Measurements from ENCODE around the gene ATP5F1A. TPM values are rescaled to one million over a fixed set of nuclear protein-coding genes. Genes with fewer than 3 reads are reported as not detected.

ATP5F1A gene
- total and polyA plus RNA-seq, 2 of the 4 experiments (the other 2 are of a cell fraction): 543 to 1,085 TPM

- Histone ChIP-seq H3K4me3 (ENCODE audit: insufficient read depth, low read depth, low read length) (no peak overlapping the region), H3K4me1 (ENCODE audit: control insufficient read depth, insufficient read depth, low read length) (peaks cover 3% of the 10 kb centered on the region), H4K91ac (ENCODE audit: insufficient read depth, low read depth, low read length) (no peak overlapping the region), H4K5ac (ENCODE audit: low read depth, low read length) (no peak overlapping the region), H2BK15ac (ENCODE audit: low read depth, low read length) (no peak overlapping the region), H4K20me1 (ENCODE audit: insufficient read depth, low read length) (peaks cover 11% of the 10 kb centered on the region; the same call in 1 of the 2 replicates), H2AK9ac (replicated peaks; ENCODE audit: low read depth, low read length, poor library complexity) (no peak overlapping the region), H3K9me3 (ENCODE audit: control insufficient read depth, insufficient read depth, low read length) (no peaks in the 10 kb centered on the region), H3K56ac (ENCODE audit: extremely low read depth, insufficient read depth, low read length) (no peak overlapping the region), H2BK20ac (ENCODE audit: low read depth, low read length) (no peak overlapping the region), H3K36me3 (ENCODE audit: control insufficient read depth, insufficient read depth, low read length) (no peaks in the 10 kb centered on the region), H3K27me3 (ENCODE audit: control insufficient read depth, insufficient read depth, low read length) (no peaks in the 10 kb centered on the region), H3K27ac (ENCODE audit: insufficient read depth, low read length) (no peak overlapping the region), H3K9me1 (ENCODE audit: insufficient read depth, low read length) (no peaks in the 10 kb centered on the region; the same call in 1 of the 2 replicates), H2AK5ac (ENCODE audit: low read depth, low read length) (no peak overlapping the region), H2AFZ (replicated peaks; ENCODE audit: low read length, poor library complexity) (no peak overlapping the region), H3K4ac (ENCODE audit: low read depth, low read length) (no peak overlapping the region), H2BK120ac (ENCODE audit: low read depth, low read length) (no peak overlapping the region), H3K18ac (ENCODE audit: low read depth, low read length) (no peak overlapping the region), H3K4me2 (ENCODE audit: low read depth, low read length) (no peak overlapping the region), H3K79me1 (ENCODE audit: low read depth in 1 of 2, low read length in 2 of 2) (peaks cover 16 to 41% of the 10 kb centered on the region in 2 experiments; a peak in 3 of 4 replicates), H3K23ac (ENCODE audit: low read depth, low read length) (no peak overlapping the region), H2BK5ac (ENCODE audit: low read depth, low read length, poor library complexity, severe bottlenecking) (no peak overlapping the region), H3K14ac (replicated peaks; ENCODE audit: low read depth, low read length) (no peak overlapping the region), H4K8ac (ENCODE audit: low read depth in 2 of 2, low read length in 2 of 2) (no peak overlapping the region), H3K9ac (ENCODE audit: low read depth, low read length) (no peak overlapping the region)
- ATAC-seq (ENCODE audit: low read depth) (no peak), DNase-seq (no peak)
- in situ Hi-C loops (cut with MboI; ENCODE audit: low sequenced_read_pairs): no loop called here
- no CpG with 5 or more reads among the region's 2 CpGs for WGBS, 2 experiments (ENCODE audit: extremely low coverage in 2 of 2, insufficient read length in 1 of 2)
- ChIA-PET CTCF (no interaction called here), POLR2A (ENCODE audit: unreplicated experiment) (no interaction called here)
- intact Hi-C loops (cut with micrococcal nuclease): loop anchor here (5.0 kb wide), 1 partner anchor 39 kb away; no protein-coding TSS in a partner anchor
- dilution Hi-C loops (cut with HindIII; ENCODE audit: low sequenced_read_pairs, unreplicated experiment): no loop called here
- TF ChIP-seq CHD1 (IDR thresholded peaks at IDR 0.05; ENCODE audit: low read depth, low read length) (no peak), RCOR1 (IDR thresholded peaks at IDR 0.05; ENCODE audit: insufficient replicate concordance, low read length) (no peak), SMC3 (IDR thresholded peaks at IDR 0.05; ENCODE audit: low read depth, low read length) (no peak), FOS (IDR thresholded peaks at IDR 0.05; ENCODE audit: low read depth, low read length) (no peak), RAD21 (IDR thresholded peaks at IDR 0.05; ENCODE audit: low read length) (no peak), BHLHE40 (IDR thresholded peaks at IDR 0.05; ENCODE audit: low read depth, low read length) (no peak), MXI1 (IDR thresholded peaks at IDR 0.05; ENCODE audit: borderline replicate concordance, low read depth, low read length) (no peak), USF2 (IDR thresholded peaks at IDR 0.05; ENCODE audit: low read depth, low read length) (no peak), NFE2L2 (IDR thresholded peaks at IDR 0.05; ENCODE audit: low read depth, low read length) (no peak), RFX5 (IDR thresholded peaks at IDR 0.05; ENCODE audit: low read depth, low read length) (no peak), MAFK (IDR thresholded peaks at IDR 0.05; ENCODE audit: low read depth, low read length) (no peak), MAZ (IDR thresholded peaks at IDR 0.05; ENCODE audit: borderline replicate concordance, low read depth, low read length) (no peak), ELK1 (IDR thresholded peaks at IDR 0.05; ENCODE audit: borderline replicate concordance, low read depth, low read length) (no peak), CTCF (conservative IDR thresholded peaks at IDR 0.05; ENCODE audit: low read depth, low read length) (no peak), CEBPB (IDR thresholded peaks at IDR 0.05; ENCODE audit: low read depth, low read length) (no peak), POLR2A (IDR thresholded peaks at IDR 0.05; ENCODE audit: low read depth, low read length) (no peak)
- BruUV-seq (replicated peaks): no TSS peak
These were observed 51.4 kb downstream of the ATP5F1A start for GRCh38 chr18:46046688-46047087.

Data from IMR-90 (cell line).